Jurkat, Clone E6-1 (cell line): Measurements from ENCODE around the gene CEP78.

Experiments used
- DNase-seq: peaks from one replicate; pipeline ENCODE4 v3.0.0-alpha.2; 2011; ENCODE audit warnings: low read depth, low spot score
- H3K4me3 ChIP-seq: 2 replicates; pipeline ENCODE4 v1.5.1; 2011; ENCODE audit warnings: mild to moderate bottlenecking, low read length, control low read depth, moderate library complexity

The CEP78 gene

DNA sequence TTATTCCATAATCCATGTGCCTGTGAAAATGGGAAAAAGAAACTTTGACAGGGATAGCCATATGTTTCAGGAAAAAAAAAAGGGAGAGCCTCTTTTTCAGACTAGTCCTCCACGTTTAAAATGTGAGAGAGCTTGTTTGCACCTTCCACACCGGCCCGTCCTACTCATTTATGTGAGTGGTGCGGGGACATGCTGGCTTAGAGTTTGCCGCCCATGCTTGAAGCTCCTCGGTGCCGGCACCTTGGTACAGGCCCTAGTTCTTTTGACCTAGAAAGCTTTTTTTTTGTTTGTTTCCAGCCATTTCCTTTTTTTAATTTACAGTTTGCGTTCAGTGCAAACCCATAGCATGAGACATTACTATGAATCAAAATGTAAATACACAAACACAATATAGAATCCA is 88.8 kb downstream of the CEP78 start:
- DNase-seq, result no peak
- no peak overlapping the region for H3K4me3 ChIP-seq

GRCh38 chr9:78325343-78325742 is 89.5 kb downstream of the CEP78 start:
- DNase-seq, result no peak
- no peak overlapping the region for H3K4me3 ChIP-seq

- no peak for DNase-seq
- no peak overlapping the region for H3K4me3 ChIP-seq
Observed at GRCh38 chr9:78325846-78326360, 90.0 kb downstream of the CEP78 start.

GRCh38 chr9:78326564-78326963 is 90.7 kb downstream of the CEP78 start:
- DNase-seq, result no peak
- no peak overlapping the region for H3K4me3 ChIP-seq
